GM21360 (cell line): ENCODE results near the gene TNS2.
"Not testable (repeated sequence)": the region's sequence is repeated elsewhere in the genome, so short reads cannot be mapped to it uniquely, and the experiment has no call there.

ENCODE experiments used
- ATAC-seq: cut with Tn5 transposase; IDR thresholded peaks from one replicate; pipeline ENCODE4 v1.9.1; 2021; ENCODE audit warnings: mild to moderate bottlenecking, moderate library complexity; ENCODE audit not compliant: unreplicated experiment

Gene TNS2

DNA sequence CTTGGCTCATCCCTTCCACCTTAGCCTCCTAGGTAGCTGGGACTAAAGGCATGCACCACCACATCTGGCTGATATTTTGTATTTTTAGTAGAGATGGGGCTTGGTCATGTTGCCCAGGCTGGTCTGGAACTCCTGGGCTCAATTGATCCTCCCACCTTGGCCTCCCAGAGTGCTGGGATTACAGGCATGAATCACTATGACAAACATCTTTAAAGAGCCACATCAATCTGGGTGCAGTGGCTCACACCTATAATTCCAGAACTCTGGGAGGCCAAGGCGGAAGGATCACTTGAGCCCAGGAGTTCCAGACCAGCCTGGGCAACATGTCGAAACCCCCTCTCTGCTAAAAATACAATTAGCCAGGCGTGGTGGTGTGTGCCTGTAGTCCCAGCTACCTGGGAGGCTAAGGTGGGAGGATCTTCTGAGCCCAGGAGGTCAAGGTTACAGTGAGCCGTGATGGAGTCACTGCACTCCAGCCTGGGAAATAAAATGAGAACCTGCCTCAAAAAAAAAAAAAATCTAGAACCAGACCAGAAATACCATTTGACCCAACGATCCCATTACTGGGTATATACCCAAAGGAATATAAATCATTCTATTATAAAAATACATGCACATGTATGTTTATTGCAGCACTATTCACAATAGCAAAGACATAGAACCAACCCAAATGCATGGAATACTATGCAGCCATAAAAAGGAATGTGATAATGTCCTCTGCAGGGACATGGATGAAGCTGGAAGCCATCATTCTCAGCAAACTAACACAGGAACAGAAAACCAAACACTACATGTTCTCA lies 45.1 kb downstream of the TNS2 start:
- ATAC-seq: not testable (repeated sequence)

DNA sequence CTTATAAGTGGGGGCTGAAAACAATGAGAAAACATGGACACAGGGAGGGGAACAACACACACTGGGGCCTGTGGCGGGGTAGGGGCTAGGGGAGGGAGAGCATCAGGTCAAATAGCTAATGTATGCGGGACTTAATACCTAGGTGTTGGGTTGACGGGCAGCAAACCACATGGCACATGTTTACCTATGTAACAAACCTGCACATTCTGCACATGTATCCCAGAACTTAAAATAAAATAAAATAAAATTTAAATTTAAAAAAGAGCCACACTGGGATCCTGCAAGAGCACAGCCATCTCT lies 45.7 kb downstream of the TNS2 start:
- not testable (repeated sequence) for ATAC-seq

DNA sequence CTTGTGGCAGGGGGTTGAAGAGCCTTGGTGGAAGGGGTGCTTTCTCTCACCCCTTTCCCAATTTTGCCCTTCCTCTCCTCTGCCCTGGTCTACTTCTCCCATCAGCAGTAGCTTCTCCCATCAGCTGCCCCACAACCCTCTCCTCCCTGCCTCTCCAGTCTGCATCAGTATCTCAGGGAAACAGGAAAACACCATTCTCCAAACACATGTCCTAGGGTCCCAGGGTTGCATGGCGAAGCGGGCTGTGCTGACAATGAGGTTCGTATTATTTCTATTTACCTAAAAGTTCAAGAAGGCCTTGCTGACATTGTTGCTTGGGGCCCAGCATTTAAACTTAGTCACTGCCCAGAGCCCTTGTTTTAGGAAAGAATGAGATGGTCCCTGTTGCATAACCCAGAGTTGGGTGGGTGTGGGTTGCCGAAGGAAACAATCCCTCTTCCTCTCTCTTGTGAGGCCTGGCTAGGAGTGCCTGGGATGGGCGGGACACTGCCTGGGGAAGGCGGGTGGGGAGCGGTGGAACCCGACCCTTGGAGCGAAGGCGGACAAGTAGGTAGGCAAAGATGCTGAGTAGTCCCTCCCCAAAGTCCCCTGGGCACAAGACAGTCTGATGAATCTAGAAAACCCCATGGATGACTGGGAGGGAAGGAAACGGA lies 46.4 kb downstream of the TNS2 start:
- ATAC-seq: no peak

DNA sequence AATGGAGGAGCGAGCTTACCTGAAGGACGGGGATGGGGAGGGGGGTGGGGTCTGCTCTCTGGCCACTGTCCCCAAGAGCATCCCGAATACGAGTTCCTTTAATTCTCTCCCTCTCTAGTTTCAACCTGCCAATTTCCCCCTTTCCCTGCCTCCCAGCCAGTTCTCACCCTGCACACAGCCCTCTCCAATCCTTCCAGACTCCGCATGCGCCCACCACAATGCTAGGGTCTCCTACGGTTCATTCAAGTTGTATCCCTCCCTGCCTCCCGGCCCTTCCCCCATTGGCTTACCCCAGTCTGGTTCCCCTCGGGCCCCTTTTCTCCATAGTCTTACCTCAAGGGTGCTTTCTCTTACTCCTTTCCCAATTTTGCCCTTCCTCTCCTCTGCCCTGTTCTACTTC lies 46.9 kb downstream of the TNS2 start:
- no peak for ATAC-seq

DNA sequence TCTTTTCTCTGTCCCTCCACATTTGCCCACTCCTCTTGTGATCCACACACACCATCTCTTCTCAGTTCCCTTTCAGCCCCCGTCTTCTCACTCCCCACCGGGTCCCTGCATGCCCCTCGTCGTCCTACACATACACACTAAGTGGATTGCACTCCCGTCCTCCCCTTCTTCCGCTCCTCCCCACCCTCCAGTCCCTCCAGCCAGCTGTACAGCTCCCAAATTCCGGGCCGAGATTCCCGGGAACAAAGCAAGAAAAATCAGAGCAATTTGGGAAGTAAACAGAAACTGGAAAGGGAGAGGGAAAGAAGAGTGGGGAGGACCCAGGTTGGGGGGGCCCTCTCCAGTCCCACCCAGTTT lies 47.3 kb downstream of the TNS2 start:
- no peak for ATAC-seq

DNA sequence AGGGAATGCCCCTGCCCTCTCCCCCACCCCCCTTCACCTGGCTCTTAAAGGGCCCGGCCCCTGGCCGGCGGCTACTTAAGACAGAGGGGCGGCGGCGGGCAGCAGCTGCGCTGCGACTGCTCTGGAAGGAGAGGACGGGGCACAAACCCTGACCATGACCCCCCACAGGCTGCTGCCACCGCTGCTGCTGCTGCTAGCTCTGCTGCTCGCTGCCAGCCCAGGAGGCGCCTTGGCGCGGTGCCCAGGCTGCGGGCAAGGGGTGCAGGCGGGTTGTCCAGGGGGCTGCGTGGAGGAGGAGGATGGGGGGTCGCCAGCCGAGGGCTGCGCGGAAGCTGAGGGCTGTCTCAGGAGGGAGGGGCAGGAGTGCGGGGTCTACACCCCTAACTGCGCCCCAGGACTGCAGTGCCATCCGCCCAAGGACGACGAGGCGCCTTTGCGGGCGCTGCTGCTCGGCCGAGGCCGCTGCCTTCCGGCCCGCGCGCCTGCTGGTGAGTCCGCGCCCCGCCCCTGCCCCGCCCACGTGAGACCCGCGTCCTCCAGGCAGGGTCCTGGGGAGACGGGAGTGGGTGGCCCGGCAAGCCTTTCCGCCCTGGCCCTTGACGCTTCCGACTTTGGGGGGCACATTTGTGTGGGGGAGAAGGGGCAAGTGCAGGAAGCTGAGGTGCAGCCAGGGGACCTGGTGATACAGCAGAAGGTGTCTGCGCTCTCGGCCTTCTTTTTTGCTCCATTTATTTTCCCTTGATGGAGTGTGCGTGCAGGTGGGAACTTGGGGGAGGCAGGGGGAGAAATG lies 47.9 kb downstream of the TNS2 start, which contains the start of gene IGFBP6:
Gene IGFBP6 (plus strand): TSS at position 104 of the 790 bp plus-strand sequence. CDS start 51 bp downstream, at position 155.
- ATAC-seq: no peak

DNA sequence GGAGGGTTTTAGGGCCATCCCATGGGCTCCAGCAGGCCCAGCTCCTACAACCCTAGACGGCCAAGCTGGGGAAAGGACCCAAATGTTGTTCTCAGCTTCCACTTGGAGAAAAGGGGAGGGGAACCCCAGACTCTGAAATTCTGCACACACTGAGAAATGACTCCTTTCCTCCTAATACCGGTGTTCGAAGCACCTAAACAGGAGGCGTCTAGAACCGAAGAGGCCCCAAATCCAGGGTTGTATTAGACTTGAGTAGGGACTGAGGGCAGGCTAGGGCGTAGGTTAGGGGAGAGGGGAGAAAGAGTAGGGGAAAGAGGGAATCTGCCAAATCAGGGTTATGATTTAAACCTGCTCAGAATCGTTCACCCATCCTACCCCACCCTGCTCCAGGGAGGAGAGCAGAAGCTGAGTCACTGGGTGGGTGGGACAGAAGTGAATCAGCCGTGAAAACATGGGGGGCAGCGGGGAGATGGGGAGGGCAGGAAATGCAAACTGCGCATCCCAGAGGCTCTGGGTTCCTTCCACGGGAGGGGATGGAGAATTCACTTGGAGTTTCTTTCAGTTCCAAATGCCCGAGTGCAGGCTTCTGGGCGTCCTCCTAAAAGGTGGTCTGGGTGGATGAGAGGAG lies 48.6 kb downstream of the TNS2 start:
- no peak for ATAC-seq

DNA sequence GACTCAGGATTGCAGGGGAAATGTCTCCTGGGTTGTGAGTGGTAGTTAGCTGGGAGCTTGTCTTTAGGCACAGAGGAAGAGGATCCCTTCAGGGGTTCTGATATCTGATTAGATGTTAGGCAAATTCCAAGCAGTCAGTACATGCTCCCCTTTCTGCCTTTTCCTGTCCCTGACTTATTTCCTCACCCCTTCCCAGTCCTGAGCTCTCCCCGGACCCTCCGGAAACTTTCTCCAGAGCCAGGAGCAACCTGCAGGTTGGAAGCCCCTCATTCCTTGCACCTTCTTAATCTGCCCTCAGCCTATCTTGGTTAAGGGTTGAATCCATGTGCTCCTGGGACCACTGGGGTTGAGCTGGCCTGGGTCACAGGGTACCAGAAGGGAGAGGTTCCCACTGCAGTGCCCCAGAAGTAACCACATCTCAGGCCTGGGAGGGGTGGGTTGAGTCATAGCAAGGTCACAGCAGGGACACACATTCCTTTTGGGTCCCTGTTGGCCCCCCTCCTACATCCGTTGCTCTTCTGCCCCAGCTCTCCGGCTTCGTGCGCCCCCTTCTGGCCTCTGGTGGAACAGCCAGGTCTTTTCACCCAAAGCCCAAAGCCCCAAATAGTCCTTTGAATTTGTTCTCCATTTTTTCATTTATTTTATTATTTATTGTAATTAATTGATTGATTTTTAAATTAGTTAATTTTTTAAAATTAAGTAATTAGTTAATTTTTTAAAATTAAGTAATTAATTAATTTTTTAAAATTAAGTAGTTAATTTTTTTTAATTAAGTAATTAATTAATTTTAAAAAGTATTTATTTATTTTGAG lies 49.4 kb downstream of the TNS2 start:
- no peak for ATAC-seq

DNA sequence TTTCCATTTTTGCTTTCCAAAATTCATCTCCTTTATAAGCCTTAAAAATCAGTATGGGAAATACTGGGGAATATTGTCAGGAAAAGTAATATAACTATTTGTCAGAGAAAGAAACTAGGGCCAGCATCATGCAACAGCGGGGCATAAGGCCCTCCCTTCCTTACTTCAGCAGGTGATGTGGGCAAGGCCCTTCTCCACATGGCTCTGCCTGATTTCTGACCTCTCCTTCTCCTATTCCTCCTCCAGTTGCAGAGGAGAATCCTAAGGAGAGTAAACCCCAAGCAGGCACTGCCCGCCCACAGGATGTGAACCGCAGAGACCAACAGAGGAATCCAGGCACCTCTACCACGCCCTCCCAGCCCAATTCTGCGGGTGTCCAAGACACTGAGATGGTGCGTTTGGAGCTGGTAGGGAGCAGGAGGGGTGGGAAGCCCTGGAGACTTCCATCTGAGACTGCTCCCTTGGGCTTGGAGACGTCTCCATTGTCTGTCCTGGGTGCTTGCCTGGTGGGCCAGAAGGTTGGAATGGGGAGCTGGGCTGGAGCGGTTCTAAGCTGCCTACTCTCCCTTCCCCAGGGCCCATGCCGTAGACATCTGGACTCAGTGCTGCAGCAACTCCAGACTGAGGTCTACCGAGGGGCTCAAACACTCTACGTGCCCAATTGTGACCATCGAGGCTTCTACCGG lies 50.7 kb downstream of the TNS2 start:
- ATAC-seq: no peak

DNA sequence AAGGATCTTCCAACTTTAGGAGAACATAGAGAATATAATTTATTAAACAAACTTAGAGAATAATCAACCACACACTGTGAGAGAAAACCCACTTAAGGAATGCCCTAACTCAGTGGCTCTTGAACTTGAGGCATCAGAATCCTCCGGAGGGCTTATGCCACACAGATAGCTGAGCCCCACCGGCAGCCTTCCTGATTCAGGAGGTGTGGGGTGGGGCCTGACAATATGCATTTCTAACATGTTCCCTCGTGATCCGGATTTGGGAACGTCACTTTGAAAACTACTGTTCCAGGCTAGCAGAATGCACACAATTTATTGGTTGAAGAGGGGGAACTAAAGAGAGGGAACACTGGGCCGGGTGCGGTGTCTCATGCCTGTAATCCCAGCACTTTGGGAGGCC lies 51.4 kb downstream of the TNS2 start:
- no peak for ATAC-seq

DNA sequence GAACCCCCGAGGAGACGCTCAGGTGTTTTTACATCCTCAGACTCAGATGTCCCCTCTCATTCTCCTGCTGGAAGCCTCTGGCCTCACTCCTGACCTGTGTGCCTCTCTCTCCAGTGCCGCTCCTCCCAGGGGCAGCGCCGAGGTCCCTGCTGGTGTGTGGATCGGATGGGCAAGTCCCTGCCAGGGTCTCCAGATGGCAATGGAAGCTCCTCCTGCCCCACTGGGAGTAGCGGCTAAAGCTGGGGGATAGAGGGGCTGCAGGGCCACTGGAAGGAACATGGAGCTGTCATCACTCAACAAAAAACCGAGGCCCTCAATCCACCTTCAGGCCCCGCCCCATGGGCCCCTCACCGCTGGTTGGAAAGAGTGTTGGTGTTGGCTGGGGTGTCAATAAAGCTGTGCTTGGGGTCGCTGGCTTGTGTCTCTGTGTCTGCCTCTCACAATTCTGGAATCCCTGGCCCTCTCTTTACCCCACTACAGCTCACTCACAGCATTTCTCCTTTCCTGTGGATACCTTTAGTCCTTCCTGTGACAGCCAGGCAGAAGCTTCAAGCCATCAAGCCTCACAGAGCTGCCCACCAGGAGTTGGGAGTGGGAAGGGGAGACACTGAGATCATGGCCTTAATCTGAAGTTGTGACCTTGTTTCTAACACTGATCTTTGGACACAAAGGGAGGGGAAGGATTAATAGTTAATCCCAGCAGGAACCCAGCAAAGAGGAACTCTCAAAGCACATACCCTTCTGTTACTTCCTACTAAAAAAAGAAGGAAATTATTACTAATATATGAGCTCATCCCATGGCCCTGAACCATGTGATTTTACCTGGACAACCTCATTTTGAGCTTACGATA lies 52.3 kb downstream of the TNS2 start:
- no peak for ATAC-seq

DNA sequence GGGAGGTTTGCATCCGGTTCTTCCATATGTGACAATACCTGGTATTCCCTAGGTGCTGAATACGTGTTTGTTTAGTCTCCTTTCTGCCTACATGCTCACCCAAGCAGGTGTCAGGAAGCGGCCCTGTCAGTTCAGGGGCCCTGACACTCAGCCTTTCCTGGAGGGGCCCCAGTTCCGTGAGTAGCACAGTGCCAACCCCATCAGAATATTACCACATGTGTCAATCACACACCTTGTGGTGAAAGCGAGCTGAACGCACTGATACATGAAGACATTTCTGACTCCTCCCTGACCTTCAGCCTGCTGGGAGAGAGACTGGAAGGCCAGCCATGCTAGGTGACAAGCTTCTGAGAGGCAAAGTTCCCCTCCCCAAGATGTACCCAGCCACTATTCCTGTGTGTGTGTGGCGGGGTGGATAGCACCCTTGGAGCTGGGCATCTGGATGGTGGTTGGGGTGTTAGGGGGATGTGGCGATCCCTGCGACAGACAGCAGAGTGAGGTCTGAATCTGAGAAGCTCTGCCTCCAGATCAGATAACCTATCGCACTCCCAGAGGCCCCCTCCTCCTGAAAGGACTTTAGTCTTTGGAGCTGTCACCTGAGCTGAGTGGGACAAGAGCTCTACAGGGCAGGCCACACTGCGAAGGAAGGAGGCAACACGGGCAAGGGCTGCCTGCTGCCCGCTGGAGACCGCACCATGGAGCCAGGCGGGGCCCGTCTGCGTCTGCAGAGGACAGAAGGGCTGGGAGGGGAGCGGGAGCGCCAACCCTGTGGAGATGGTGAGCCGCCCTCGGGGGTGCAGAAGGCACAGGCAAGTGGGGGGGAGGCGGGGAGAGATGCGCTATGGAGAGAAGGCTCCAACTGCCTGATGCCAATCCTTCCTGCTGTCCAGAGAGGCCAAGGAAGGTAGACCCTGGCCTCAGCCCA lies 53.3 kb downstream of the TNS2 start, which contains the start of gene SOAT2:
Gene SOAT2 (plus strand): TSS at position 604 of the 925 bp plus-strand sequence. CDS start 92 bp downstream, at position 696.
- no peak for ATAC-seq

DNA sequence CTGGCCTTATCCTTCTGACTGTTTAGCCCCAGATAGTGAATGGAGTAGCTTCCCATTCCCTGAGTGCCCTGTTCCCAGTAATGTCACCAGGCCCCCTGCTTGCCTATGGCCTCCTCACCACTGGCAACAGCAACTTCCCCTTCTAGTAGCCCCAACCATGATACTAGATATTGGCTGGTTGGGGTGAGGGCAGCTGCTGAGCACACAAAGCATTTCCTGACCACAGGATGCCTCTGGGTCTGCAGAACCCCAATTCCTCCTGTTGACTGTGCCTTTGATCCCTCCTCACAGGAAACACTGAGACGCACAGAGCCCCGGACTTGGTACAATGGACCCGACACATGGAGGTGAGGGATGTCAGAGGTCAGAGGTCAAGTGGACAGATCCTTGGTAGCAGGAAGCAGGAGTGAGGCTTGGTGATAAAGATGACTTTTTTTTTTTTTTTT lies 54.0 kb downstream of the TNS2 start:
- ATAC-seq: no peak

DNA sequence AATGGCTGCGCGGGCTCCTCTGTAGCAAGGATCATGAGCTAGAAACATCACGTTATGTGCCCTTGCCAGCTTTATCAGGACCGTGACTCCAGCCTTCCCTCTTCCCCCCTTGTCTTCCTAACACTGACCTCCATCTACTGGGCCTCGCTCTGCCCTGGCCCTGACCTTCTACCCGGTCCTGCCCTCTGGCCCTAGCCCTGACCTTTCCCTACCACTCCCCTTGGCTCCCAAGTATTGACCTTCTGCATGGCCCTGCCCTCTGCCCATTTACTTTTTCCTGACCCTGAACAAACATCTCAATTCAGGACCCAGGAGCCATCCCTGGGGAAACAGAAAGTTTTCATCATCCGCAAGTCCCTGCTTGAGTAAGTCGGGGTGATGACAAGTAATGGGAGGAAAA lies 55.4 kb downstream of the TNS2 start:
- ATAC-seq: no peak

DNA sequence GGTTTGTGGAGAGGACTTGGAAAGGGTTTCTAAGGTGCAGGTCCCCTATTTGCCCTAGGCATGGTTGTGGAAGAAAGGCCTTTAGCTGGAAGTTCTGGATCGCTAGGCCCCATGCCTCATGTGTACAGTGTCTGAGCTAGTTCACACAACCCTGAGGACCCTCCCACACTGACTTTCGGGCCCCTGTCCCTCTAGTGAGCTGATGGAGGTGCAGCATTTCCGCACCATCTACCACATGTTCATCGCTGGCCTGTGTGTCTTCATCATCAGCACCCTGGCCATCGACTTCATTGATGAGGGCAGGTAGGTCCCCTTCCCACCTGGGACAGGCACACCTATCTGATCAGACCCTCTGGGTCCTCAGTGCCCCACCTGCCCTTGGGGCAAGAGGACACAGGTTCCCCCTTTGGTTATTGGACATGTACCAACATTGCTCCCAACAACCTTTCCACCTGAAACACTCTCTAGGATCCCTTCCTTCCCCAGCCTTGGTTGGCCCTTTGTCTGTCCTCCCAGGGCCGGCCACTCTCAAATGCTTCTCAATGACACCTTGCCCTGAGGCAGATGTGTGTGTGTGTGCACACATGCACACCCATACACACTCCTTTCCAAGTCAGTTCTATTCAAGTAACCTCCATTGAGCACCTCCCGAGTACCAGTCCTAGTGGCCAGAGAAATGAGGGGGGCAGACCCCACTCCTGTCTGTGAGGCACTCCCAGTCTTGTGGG lies 56.0 kb downstream of the TNS2 start:
- no peak for ATAC-seq

DNA sequence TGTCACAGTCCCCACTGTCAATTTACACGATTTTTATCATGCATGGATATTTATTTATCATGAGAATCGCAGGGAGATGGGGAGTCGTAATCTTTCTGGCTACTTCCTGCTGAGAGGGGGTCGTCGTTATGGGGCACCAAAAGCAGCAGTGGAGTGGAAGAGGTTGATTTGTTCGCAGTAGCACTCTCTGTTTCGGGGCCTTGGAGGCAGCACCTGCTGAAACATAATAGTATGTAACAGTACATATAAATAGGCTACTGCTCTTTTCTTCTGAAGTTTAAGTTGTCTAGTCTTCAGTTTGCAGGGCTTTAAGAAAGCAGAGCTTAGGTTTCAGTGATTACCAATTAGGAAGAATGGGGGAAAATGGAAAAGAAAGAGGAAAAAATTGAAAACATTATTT lies 57.3 kb downstream of the TNS2 start:
- no peak for ATAC-seq

DNA sequence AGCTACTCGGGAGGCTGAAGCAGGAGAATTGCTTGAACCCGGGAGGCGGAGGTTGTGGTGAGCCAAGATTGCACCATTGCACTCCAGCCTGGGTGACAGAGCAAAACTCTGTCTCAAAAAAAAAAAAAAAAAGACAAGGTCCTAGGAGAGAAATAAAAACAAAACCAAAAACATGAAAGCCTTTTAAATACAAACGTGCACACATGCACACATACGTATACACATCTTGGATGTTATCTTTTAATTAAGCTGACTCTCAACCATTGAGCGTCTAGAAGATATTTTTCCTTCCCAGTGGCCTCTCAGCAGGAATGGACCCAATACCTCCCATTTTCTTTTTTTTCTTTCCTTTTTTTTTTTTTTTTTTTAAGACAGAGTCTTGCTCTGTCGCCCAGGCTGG lies 62.6 kb downstream of the TNS2 start:
- ATAC-seq: not testable (repeated sequence)
